ENCODE data around the gene TLK2.
A peak's percentile ranks its signal among the peaks of the same experiment; 100 is the strongest.
"Not testable (repeated sequence)": the region's sequence is repeated elsewhere in the genome, so short reads cannot be mapped to it uniquely, and the experiment has no call there.

Gene TLK2

GRCh38 chr17:62478424-62478879, at the start of gene TLK2:
Gene TLK2 (plus strand): TSS chr17:62478825. CDS start chr17:62481126, 2,301 bp downstream.
- peak; percentile 36 to 78 (median 52) for DNase-seq

DNA sequence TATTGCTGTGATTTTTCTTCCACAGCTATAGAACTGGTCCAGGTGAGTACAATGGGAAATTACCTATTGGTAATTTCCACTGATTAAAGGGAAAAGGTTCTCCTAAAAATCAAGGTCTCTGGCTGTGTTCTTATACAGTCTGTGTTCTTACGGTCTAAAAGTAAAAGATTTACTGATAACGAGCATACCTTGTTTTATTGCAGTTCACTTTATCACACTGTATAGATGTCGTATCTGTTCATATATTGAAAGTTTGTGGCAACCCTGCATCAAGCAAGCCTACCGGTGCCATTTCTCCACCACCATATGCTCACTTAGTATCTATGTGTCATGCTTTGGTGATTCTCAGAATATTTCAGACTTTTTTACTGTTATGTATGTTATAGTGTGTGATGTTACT, 43.4 kb upstream of the TLK2 start:
- not testable (repeated sequence) for DNase-seq

DNA sequence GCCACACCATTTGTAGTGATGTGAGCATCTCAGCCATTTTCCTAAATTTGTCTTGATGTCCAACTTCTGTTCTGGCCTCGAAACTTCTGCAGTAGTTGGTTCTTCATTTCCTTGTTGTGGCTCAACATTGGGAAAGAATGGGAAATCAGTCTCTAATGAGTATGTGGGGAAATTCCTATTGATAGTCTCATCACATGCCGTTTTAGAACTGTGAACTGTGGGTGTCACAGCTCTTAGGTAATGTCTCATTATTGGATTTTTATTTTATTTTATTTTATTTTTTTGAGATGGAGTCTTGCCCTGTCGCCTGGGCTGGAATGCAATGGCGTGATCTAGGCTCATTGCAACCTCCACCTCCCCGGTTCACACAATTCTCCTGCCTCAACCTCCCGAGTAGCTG, 37.4 kb upstream of the TLK2 start:
- not testable (repeated sequence) for DNase-seq

- no peak for DNase-seq
These were observed 34.6 kb upstream of the TLK2 start for GRCh38 chr17:62444063-62444462.

- DNase-seq = not testable (repeated sequence)
These were observed 32.8 kb upstream of the TLK2 start for GRCh38 chr17:62445791-62446190.

DNA sequence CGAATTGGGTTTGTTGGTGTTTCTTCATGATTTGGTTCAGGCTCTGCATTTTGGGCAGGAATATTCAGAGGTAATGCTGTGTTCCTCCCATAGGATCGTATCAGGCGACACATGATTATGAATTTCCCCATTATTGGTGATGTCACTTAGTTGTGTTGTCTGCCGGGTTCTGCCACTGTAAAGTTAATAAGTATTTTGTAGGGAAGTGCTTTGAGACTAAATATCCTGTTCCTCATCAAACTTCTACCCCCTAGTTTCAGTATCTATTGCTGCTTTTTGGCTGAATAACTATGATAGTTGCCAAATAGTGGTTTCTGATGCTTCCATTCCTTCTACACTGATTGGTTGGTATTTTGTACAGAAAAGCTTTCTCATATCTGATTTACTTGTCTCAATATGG, 26.4 kb upstream of the TLK2 start:
- not testable (repeated sequence) for DNase-seq

- not testable (repeated sequence) for DNase-seq
These were observed 25.6 kb upstream of the TLK2 start for GRCh38 chr17:62453041-62453440.

- not testable (repeated sequence) for DNase-seq
These were observed 25.0 kb upstream of the TLK2 start for GRCh38 chr17:62453656-62454055.

DNA sequence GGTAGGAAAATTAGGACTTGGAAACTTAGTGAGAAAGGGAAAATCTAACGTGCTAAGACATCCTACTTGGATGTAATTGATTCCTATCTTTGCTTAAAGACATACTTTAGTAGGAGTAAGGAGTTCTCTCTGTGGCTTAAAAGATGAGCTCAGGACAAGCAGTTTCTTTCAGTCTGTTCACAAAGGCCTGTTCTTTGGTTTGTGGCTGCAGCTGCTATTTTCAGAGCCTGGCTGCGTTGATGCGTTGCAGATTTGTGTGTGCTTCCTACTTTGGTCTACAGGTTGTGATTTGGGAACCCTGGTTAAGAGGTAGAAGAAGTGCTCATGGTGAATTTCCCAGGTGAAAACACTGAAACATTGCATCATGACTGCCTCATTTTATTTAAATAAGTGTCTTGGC, 24.5 kb upstream of the TLK2 start:
- DNase-seq = not testable (repeated sequence)

GRCh38 chr17:62456016-62456415, 22.6 kb upstream of the TLK2 start:
- DNase-seq = no peak

DNA sequence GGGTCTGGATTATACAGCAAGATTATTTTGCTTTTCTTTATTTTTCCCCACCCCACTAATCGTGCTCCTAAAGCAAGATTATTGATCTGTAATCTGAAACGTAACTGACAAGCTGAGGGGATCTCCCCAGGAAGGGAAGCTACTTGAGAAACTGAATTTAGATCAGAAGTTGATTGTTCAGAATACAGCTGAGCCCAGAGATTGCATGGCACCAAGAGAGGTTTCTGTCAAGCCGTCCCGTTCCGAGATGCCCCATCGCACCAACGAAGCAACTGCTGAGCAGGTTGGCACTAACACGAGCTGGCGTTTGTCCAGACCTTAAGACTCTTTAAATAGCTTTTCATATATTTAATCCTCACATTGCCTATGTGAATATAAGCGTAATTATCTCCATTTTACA, 20.1 kb upstream of the TLK2 start:
- DNase-seq = not testable (repeated sequence)

- not testable (repeated sequence) for DNase-seq
These were observed 14.2 kb upstream of the TLK2 start for GRCh38 chr17:62464422-62464821.

DNA sequence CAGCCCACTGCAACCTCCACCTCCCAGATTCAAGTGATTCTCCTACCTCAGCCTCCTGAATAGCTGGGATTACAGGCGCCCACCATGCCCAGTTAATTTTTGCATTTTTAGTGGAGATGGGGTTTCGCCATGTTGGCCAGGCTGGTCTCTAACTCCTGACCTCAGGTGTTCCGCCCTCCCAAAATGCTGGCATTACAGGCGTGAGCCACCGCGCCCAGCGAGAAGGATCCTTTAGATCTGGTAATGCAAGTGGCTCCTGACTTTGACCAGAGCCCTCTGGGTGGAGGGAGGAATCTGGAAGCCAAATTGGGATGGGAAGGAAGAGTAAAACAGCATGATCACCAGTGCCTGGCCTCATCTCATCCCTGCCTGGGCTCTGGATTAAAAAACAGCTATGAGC, 13.4 kb upstream of the TLK2 start:
- not testable (repeated sequence) for DNase-seq

DNA sequence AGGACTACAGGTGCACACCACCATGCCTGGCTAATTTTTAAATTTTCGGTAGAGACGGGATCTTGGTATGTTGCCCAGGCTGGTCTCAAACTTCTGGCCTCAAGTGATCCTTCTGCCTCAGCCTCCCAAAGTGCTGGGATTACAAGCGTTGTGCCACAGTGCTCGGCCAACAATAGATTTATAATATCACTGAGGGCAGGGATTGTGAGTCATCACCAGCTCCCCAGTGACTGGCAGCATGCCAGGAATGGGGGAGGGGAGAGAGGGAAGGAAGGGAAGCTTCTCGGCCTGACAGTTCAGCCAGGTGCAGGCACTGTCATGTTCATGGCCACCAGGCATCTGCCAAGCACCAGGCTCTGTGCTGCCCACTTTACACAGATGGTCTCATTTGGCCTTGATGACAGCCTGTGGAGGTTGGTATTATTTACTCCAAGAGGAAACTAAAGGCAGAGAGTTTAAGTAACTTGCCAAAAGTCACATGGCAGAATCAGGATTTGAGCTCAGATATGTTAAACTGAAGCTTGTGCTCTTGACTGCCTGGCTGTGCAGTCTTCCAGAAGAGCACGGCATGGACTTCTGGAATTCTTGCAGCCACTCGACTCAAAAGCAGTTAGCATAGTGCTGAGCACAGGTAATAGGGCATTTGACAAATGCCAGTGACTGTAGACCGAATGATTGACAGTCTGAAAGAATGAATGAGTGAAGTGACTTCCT, 7.8 kb upstream of the TLK2 start:
- peak in 3 of 4 experiments; percentile 27 to 65 (median 54) for DNase-seq

DNA sequence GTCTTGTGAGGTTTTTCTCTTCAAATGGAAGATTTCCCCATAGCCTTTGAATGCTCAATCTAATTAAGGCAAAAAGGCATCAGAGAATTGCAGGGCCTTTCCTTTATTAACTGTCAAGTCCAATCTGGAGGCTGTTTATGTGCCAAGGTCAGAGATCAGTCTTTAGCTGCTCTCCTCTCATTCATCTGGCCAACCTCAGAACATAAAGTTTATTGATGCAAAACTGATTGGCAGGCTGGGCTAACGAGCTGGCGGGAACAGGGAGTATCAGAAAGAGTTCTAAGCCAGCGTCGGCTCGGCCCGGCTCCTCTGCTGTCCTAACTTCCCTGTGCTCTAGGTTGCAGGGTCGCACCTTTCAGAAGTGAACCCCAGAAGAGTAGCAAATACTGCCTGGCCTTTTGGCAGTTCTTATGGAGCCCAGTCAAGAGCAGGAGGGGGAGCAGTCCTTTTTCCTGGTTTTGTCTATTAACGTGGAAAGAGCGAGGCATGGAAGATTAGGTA, 7.2 kb upstream of the TLK2 start:
- DNase-seq = not testable (repeated sequence)

DNA sequence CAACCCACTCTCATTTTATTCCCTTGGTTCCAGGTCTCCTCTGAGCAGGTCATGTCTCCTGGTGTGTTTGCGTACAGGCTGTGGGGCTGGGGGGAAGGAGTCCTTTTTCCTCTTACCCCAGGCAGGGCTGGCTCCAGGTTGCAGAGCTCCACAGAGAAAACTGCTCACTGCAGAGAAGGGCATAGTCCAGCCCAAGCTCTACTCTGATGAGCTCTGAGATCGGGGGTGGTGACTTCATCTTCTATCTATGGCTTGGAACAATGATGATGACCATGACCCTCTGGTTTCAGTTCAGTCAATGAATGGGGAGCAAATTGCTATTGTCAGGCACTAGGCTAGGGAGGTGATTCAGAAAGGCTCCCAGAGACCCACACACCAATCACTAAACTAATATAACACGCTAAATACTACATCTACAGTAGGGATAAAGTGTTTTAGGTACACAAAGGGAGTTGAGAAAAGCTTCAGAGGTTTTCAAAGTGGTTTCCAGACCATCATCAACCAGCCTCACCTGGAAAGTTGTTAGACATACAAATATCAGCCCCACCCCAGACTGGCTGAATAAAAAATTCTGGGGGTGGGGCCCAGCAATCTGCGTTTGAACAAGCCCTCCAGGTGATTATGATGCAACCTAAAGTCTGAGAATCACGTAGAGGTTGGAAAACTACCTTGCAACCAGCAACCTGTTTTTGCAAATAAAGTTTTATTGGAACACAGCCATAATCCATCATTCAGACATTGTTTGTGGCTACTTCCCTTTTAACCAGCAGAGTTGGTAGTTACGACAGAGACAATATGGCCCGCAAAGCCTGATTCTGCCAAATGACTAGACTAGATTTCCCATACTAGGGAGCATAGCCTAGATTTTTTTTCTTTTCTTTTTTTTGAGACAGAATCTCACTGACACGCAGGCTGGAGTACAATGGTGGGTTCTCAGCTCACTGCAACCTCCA, 5.3 kb upstream of the TLK2 start:
- not testable (repeated sequence) for DNase-seq

GRCh38 chr17:62477111-62477510, 1.5 kb upstream of the TLK2 start:
- not testable (repeated sequence) for DNase-seq

DNA sequence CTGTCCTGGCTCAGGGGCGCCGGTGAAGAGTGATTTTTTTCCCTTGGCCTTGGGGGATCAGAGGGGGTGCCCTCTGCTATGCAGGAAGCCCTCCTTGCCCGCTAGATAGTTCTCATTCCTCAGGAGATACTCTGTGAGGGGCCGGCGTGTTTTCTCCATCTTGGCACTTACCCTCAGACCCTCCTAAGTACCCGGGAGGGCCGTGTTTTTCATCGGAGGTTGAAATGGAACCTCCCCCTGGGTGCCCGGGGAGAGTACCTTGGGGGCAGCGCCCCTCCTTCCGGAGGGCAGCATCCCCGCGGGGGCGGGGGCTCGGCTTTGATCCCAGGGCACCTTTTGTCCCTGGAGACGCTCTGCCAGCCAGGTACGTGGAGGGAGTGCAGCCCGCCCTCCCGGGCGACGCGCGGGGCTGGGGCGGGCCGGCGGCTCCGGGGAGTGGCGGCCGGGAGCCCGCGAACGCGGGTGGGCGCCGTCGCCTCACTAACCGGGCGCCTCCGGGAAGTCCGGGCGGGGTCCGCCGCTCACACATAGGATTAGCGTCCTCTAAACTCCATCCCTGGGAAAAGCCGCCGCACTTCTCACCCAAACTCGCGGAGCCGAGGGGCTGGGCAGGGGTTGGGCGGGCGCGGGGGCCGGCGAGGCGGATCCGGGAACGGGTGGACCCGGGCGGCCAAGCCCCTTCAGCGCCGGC, 762 bp upstream of the TLK2 start:
- peak in 3 of 4 experiments; percentile 12 to 44 (median 36) for DNase-seq

GRCh38 chr17:62478880-62479638, 434 bp downstream of the TLK2 start:
- peak in 3 of 4 experiments; percentile 12 to 45 (median 26) for DNase-seq

- DNase-seq = peak in 1 of 4 experiments; percentile 3
These were observed 1.1 kb downstream of the TLK2 start for GRCh38 chr17:62479639-62480258.

DNA sequence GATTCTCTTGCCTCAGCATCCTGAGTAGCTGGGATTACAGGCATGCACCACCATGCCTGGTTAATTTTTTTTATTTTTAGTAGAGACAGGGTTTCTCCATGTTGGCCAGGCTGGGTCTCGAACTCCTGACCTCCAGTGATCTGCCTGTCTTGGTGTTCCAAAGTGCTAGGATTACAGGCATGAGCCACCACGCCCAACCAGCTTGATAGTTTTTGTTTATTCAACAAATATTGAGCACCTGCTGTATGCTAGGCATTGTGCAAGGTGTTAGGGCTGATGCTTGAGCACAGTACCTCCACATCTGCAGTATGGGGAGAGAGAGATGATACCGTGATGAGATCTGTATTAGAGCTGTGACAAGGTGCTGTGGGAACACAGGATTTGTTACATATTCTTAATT, 3.9 kb downstream of the TLK2 start:
- not testable (repeated sequence) for DNase-seq
